Uterus (tissue), 2 donors: ENCODE data around the gene HOXC12.

ENCODE experiments used
- POLR2A ChIP-seq, 2 donors: fragments of 450-650 bp; IDR thresholded peaks; one replicate each; pipeline ENCODE4 v1.6.1; 2016; ENCODE audit warnings: antibody characterized with exemption in 2 of 2, mild to moderate bottlenecking in 1 of 2, moderate library complexity in 1 of 2
- TF ChIP-seq, protein P1 (sequence below), 4 experiments: fragments of 200-600 bp in 2 of 4; fragments of 450-650 bp in 2 of 4; sonication (generic) in 2 of 4; IDR thresholded peaks; one replicate each; pipeline ENCODE4 v1.5.1; 2016 to 2019; ENCODE audit warnings: antibody characterized with exemption in 4 of 4, mild to moderate bottlenecking in 2 of 4, moderate library complexity in 1 of 4

DNA sequence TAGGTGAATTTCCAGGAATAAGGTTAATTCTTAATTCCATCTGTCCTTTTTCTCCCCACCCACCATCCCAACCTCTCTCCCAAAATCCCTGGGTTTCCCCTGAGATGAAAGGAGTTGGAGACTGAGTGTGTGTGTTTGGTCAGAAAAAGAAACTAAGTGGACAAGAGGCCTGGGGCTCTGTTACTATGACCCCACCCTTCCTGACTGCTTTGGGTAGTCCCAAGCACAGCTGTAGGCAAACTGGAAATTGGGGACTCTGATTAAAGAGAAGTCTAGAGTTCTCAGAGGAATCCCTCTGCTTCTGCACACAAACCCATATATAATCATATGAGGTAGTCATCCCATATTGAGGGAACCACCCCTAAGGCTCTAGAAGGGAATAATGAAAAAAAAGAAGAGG lies 7.0 kb upstream of the HOXC12 start:
- TF ChIP-seq POLR2A (IDR thresholded peaks at IDR 0.05): no peak
- TF ChIP-seq, protein P1, sequence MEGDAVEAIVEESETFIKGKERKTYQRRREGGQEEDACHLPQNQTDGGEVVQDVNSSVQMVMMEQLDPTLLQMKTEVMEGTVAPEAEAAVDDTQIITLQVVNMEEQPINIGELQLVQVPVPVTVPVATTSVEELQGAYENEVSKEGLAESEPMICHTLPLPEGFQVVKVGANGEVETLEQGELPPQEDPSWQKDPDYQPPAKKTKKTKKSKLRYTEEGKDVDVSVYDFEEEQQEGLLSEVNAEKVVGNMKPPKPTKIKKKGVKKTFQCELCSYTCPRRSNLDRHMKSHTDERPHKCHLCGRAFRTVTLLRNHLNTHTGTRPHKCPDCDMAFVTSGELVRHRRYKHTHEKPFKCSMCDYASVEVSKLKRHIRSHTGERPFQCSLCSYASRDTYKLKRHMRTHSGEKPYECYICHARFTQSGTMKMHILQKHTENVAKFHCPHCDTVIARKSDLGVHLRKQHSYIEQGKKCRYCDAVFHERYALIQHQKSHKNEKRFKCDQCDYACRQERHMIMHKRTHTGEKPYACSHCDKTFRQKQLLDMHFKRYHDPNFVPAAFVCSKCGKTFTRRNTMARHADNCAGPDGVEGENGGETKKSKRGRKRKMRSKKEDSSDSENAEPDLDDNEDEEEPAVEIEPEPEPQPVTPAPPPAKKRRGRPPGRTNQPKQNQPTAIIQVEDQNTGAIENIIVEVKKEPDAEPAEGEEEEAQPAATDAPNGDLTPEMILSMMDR (IDR thresholded peaks at IDR 0.05): no peak
